Measurements from ENCODE around the gene AOPEP.

GRCh38 chr9:94794476-94795167, 68.1 kb downstream of the AOPEP start:
- TF ChIP-seq CTCF (IDR thresholded peaks at IDR 0.05) (no peak), POLR2A (IDR thresholded peaks at IDR 0.05) (no peak), POLR2AphosphoS5 (IDR thresholded peaks at IDR 0.05) (no peak)

All from suprapubic skin (tissue), 4 donors.